Right atrium auricular region (tissue), 2 donors: ENCODE measurements around the gene IFNGR1. TPM values are rescaled to one million over a fixed set of nuclear protein-coding genes. Genes with fewer than 3 reads are reported as not detected.

Source experiments
- DNase-seq: peaks from one replicate; pipeline ENCODE4 v3.0.0-alpha.2; 2019; ENCODE audit warnings: low spot score
- H3K27ac ChIP-seq, 2 donors: fragments of 200-600 bp; sonication (generic); 1 replicate in 1 of 2; 2 replicates in 1 of 2; pipeline ENCODE4 v1.5.1; 2016 to 2019
- H3K27me3 ChIP-seq, 2 donors: fragments of 200-600 bp; sonication (generic); one replicate each; pipeline versions ENCODE4 v1.5.1 to v1.6.0; 2017 to 2019
- H3K36me3 ChIP-seq: fragments of 200-600 bp; sonication (generic); one replicate; pipeline ENCODE4 v1.5.1; 2016
- H3K4me1 ChIP-seq, 2 donors: fragments of 200-600 bp; sonication (generic); one replicate each; pipeline versions ENCODE4 v1.5.1 to v1.6.0; 2017 to 2019
- H3K4me3 ChIP-seq, 2 donors: fragments of 200-600 bp; sonication (generic); 1 replicate in 1 of 2; 2 replicates in 1 of 2; pipeline ENCODE4 v1.5.1; 2017 to 2019; ENCODE audit warnings: mild to moderate bottlenecking in 1 of 2, moderate library complexity in 1 of 2
- H3K9me3 ChIP-seq, 2 donors: fragments of 200-600 bp; sonication (generic); one replicate each; pipeline ENCODE4 v1.5.1; 2019
- CTCF ChIP-seq, 2 donors: fragments of 200-600 bp; sonication (generic); IDR thresholded peaks; one replicate each; pipeline ENCODE4 v1.5.1; 2019; ENCODE audit warnings: antibody characterized with exemption in 2 of 2
- total RNA-seq, 2 donors: library from RNA; depleted of rRNA; stranded (reverse); fragments of >200 nt; gene quantifications; one replicate each; pipeline ENCODE4 v1.1.0, GENCODE V29; 2016

IFNGR1 gene
- 100 to 1,000 TPM; 111 to 143 TPM for total RNA-seq

GRCh38 chr6:137218917-137219663, at the start of gene IFNGR1:
Gene IFNGR1, minus strand, starts transcription at chr6:137219385. Its CDS starts 58 bp downstream, at chr6:137219327.
- H3K4me3 ChIP-seq: peak within 1 kb of the TSS; percentile 95
- peaks cover 0 to 79% of the 10 kb centered on the region in 2 donors for H3K4me1 ChIP-seq
- TF ChIP-seq CTCF (IDR thresholded peaks at IDR 0.05): no peak
- H3K9me3 ChIP-seq: no peaks in the 10 kb centered on the region
- no peaks in the 10 kb centered on the region for H3K27me3 ChIP-seq
- peak; percentile 97 for DNase-seq
- peak within 1 kb of the TSS; percentile 99 to 100 for H3K27ac ChIP-seq
- no peaks in the 10 kb centered on the region for H3K36me3 ChIP-seq

- Histone ChIP-seq H3K9me3 (no peaks in the 10 kb centered on the region), H3K36me3 (no peaks in the 10 kb centered on the region), H3K27me3 (no peaks in the 10 kb centered on the region), H3K27ac (no peak overlapping the region), H3K4me1 (peaks cover 0 to 4% of the 10 kb centered on the region in 2 donors), H3K4me3 (no peak overlapping the region)
- no peak for DNase-seq
- no peak for TF ChIP-seq CTCF (IDR thresholded peaks at IDR 0.05)
Measured at GRCh38 chr6:137268911-137269310, 49.7 kb upstream of the IFNGR1 start.

GRCh38 chr6:137266309-137266586, 47.1 kb upstream of the IFNGR1 start:
- no peak for DNase-seq
- H3K27me3 ChIP-seq: no peaks in the 10 kb centered on the region
- no peaks in the 10 kb centered on the region for H3K36me3 ChIP-seq
- H3K4me1 ChIP-seq: peaks cover 0 to 7% of the 10 kb centered on the region in 2 donors
- no peak overlapping the region for H3K27ac ChIP-seq
- no peaks in the 10 kb centered on the region for H3K9me3 ChIP-seq
- no peak for TF ChIP-seq CTCF (IDR thresholded peaks at IDR 0.05)
- no peak overlapping the region for H3K4me3 ChIP-seq

GRCh38 chr6:137265561-137266308, 46.5 kb upstream of the IFNGR1 start:
- DNase-seq: no peak
- no peaks in the 10 kb centered on the region for H3K36me3 ChIP-seq
- H3K9me3 ChIP-seq: no peaks in the 10 kb centered on the region
- H3K27ac ChIP-seq: no peak overlapping the region
- no peaks in the 10 kb centered on the region for H3K27me3 ChIP-seq
- H3K4me1 ChIP-seq: peaks cover 0 to 12% of the 10 kb centered on the region in 2 donors
- TF ChIP-seq CTCF (IDR thresholded peaks at IDR 0.05): no peak
- no peak overlapping the region for H3K4me3 ChIP-seq

- H3K4me1 ChIP-seq: peaks cover 0 to 17% of the 10 kb centered on the region in 2 donors
- no peaks in the 10 kb centered on the region for H3K36me3 ChIP-seq
- H3K27me3 ChIP-seq: no peaks in the 10 kb centered on the region
- H3K4me3 ChIP-seq: no peak overlapping the region
- TF ChIP-seq CTCF (IDR thresholded peaks at IDR 0.05): no peak
- no peaks in the 10 kb centered on the region for H3K9me3 ChIP-seq
- H3K27ac ChIP-seq: no peak overlapping the region
- DNase-seq: no peak
Measured at GRCh38 chr6:137264311-137265075, 45.3 kb upstream of the IFNGR1 start.
